ENCODE results near the gene ZNHIT2. TPM values are rescaled to one million over a fixed set of nuclear protein-coding genes. Genes with fewer than 3 reads are reported as not detected.

ZNHIT2 gene
- total RNA-seq, 4 donors from 2014 or later = 9.6 to 40.8 (median 12.2) TPM

- H3K27ac ChIP-seq = no peak overlapping the region
- H3K9me3 ChIP-seq = no peaks in the 10 kb centered on the region
- in situ Hi-C loops (cut with MboI; ENCODE audit: low pct_ligation_motif_present in 1 of 4, low pct_unique_long_range_greater_than_20kb in 1 of 4, low sequenced_read_pairs in 3 of 4) (no loop called here), intact Hi-C loops (cut with DNase I; ENCODE audit: low total_unique reads) (no loop called here)
- DNase-seq = no peak
- no peak overlapping the region for H3K4me3 ChIP-seq
- peaks cover 8 to 13% (median 10%) of the 10 kb centered on the region in 4 donors for H3K4me1 ChIP-seq
- WGBS, 2 donors (ENCODE audit: low coverage in 1 of 2) = 86 to 91% methylated on average over 5 to 6 of the region's 6 CpGs
- no peaks in the 10 kb centered on the region for H3K27me3 ChIP-seq
- peaks cover 0 to 9% (median 0%) of the 10 kb centered on the region in 4 donors for H3K36me3 ChIP-seq
- no peak for TF ChIP-seq EP300 (IDR thresholded peaks at IDR 0.05; ENCODE audit: low read depth)
- TF ChIP-seq CTCF (IDR thresholded peaks at IDR 0.05) = no peak
- TF ChIP-seq POLR2AphosphoS5 (IDR thresholded peaks at IDR 0.05) = no peak
- no peak for TF ChIP-seq POLR2A (IDR thresholded peaks at IDR 0.05)
Measured at GRCh38 chr11:65100674-65101350, 16.7 kb downstream of the ZNHIT2 start.

- Histone ChIP-seq H3K4me3 (peak overlapping the region; percentile 71 to 86 (median 79)), H3K4me1 (peaks cover 8 to 17% (median 14%) of the 10 kb centered on the region in 4 donors), H3K27me3 (no peaks in the 10 kb centered on the region), H3K36me3 (peaks cover 0 to 9% (median 0%) of the 10 kb centered on the region in 4 donors), H3K27ac (peak overlapping the region; percentile 90 to 95 (median 94)), H3K9me3 (no peaks in the 10 kb centered on the region)
- in situ Hi-C loops (cut with MboI; ENCODE audit: low pct_ligation_motif_present in 1 of 4, low pct_unique_long_range_greater_than_20kb in 1 of 4, low sequenced_read_pairs in 3 of 4) = no loop called here
- no peak for DNase-seq
- TF ChIP-seq POLR2A (IDR thresholded peaks at IDR 0.05) = no peak
- TF ChIP-seq CTCF (IDR thresholded peaks at IDR 0.05) = no peak
- TF ChIP-seq POLR2AphosphoS5 (IDR thresholded peaks at IDR 0.05) = no peak
- TF ChIP-seq EP300 (IDR thresholded peaks at IDR 0.05; ENCODE audit: low read depth) = no peak
- 35 to 60% methylated on average over 1 to 8 of the region's 8 CpGs for WGBS, 2 donors (ENCODE audit: low coverage in 1 of 2)
- intact Hi-C loops (cut with DNase I; ENCODE audit: low total_unique reads) = no loop called here
Measured at GRCh38 chr11:65096926-65097325, 20.6 kb downstream of the ZNHIT2 start.

- peak within 1 kb of the TSS; percentile 71 to 86 (median 79) for H3K4me3 ChIP-seq
- 1% methylated on average over 33 of the region's 52 CpGs; no CpG with 5 or more reads in 1 of the 2 donors for WGBS, 2 donors (ENCODE audit: low coverage in 1 of 2)
- intact Hi-C loops (cut with DNase I; ENCODE audit: low total_unique reads) (no loop called here), in situ Hi-C loops (cut with MboI; ENCODE audit: low pct_ligation_motif_present in 1 of 4, low pct_unique_long_range_greater_than_20kb in 1 of 4, low sequenced_read_pairs in 3 of 4) (no loop called here)
- no peaks in the 10 kb centered on the region for H3K27me3 ChIP-seq
- peak; percentile 92 for DNase-seq
- peaks cover 8 to 17% (median 14%) of the 10 kb centered on the region in 4 donors for H3K4me1 ChIP-seq
- H3K36me3 ChIP-seq = peaks cover 0 to 9% (median 0%) of the 10 kb centered on the region in 4 donors
- peak; percentile 82 for TF ChIP-seq POLR2A (IDR thresholded peaks at IDR 0.05)
- no peak for TF ChIP-seq EP300 (IDR thresholded peaks at IDR 0.05; ENCODE audit: low read depth)
- peak in 1 of 5 experiments; percentile 20 for TF ChIP-seq CTCF (IDR thresholded peaks at IDR 0.05)
- peak; percentile 61 to 93 (median 82) for TF ChIP-seq POLR2AphosphoS5 (IDR thresholded peaks at IDR 0.05)
- peak within 1 kb of the TSS; percentile 90 to 95 (median 94) for H3K27ac ChIP-seq
- H3K9me3 ChIP-seq = no peaks in the 10 kb centered on the region
Measured at GRCh38 chr11:65095974-65096806, 21.3 kb downstream of the ZNHIT2 start, which contains the start of gene VPS51. Gene VPS51 (plus strand): TSS chr11:65096214. CDS start chr11:65096251, 37 bp downstream.

GRCh38 chr11:65095427-65095826, 22.1 kb downstream of the ZNHIT2 start:
- Histone ChIP-seq H3K4me1 (peaks cover 8 to 17% (median 14%) of the 10 kb centered on the region in 4 donors), H3K27ac (peak overlapping the region; percentile 90 to 95 (median 94)), H3K36me3 (peaks cover 0 to 9% (median 0%) of the 10 kb centered on the region in 4 donors), H3K4me3 (peak overlapping the region in 1 of 4 donors; percentile 86), H3K27me3 (no peaks in the 10 kb centered on the region), H3K9me3 (no peaks in the 10 kb centered on the region)
- DNase-seq = no peak
- intact Hi-C loops (cut with DNase I; ENCODE audit: low total_unique reads) (no loop called here), in situ Hi-C loops (cut with MboI; ENCODE audit: low pct_ligation_motif_present in 1 of 4, low pct_unique_long_range_greater_than_20kb in 1 of 4, low sequenced_read_pairs in 3 of 4) (no loop called here)
- no peak for TF ChIP-seq POLR2AphosphoS5 (IDR thresholded peaks at IDR 0.05)
- TF ChIP-seq POLR2A (IDR thresholded peaks at IDR 0.05) = no peak
- no peak for TF ChIP-seq CTCF (IDR thresholded peaks at IDR 0.05)
- TF ChIP-seq EP300 (IDR thresholded peaks at IDR 0.05; ENCODE audit: low read depth) = no peak
- WGBS, 2 donors (ENCODE audit: low coverage in 1 of 2) = 92% methylated on average over 22 of the region's 22 CpGs; no CpG with 5 or more reads in 1 of the 2 donors
